GM12878 (cell line): ENCODE data around the gene GLI1. TPM values are rescaled to one million over a fixed set of nuclear protein-coding genes. Genes with fewer than 3 reads are reported as not detected.
"Not testable (repeated sequence)": the region's sequence is repeated elsewhere in the genome, so short reads cannot be mapped to it uniquely, and the experiment has no call there.

Source experiments
- ATAC-seq: fragments of 200-7000 bp; cut with Tn5 transposase; 3 replicates; pipeline ENCODE4 v1.9.1; 2020; ENCODE audit warnings: mild to moderate bottlenecking, moderate library complexity
- BruUV-seq: library from RNA; stranded (reverse); fragments of 400-500 nt; replicated peaks from 2 replicates; lab custom pipeline; 2021; lab: Mats Ljungman, UMichigan
- CTCF ChIA-PET: fragments of 300-600 bp; sonication (Branson Sonifier 250); formaldehyde crosslinking; extraction: SDS; loops from one replicate; lab custom pipeline; 2021; ENCODE audit warnings: inconsistent platforms; lab: Yijun Ruan, JAX
- POLR2A ChIA-PET: fragments of 350-600 bp; formaldehyde crosslinking; extraction: SDS; loops from one replicate; lab custom pipeline; 2021; ENCODE audit warnings: inconsistent platforms; lab: Charles Lee
- RAD21 ChIA-PET: fragments of 300-600 bp; sonication (Branson Sonifier 250); formaldehyde crosslinking; loops from one replicate; lab custom pipeline; 2023; ENCODE audit warnings: antibody characterized with exemption; ENCODE audit not compliant: unreplicated experiment; lab: Charles Lee
- SMC1A ChIA-PET: fragments of 300-600 bp; sonication (Branson Sonifier 250); formaldehyde crosslinking; loops from one replicate; lab custom pipeline; 2023; ENCODE audit not compliant: unreplicated experiment, uncharacterized antibody; lab: Charles Lee
- DNase-seq: peaks from one replicate; pipeline ENCODE4 v3.0.0-alpha.2; 2011; ENCODE audit warnings: low read depth, low spot score
- FAIRE-seq: peaks from 3 replicates; lab custom pipeline; 2011; peaks lifted over from hg19 to GRCh38; lab: Jason Lieb, UNC
- H2AFZ ChIP-seq: 2 replicates; pipeline ENCODE4 v1.6.0; 2011; ENCODE audit warnings: low read depth, low read length, control low read depth; ENCODE audit not compliant: control insufficient read depth
- H3K27ac ChIP-seq: 2 replicates; pipeline ENCODE4 v1.5.1; 2011; ENCODE audit warnings: control low read depth; ENCODE audit not compliant: control insufficient read depth, insufficient read depth
- H3K27me3 ChIP-seq, 2 experiments: replicated peaks in 1 of 2; 2 replicates each; pipeline versions ENCODE4 v1.6.0 to v1.6.1; 2011; ENCODE audit warnings: low read length in 1 of 2; ENCODE audit not compliant: control insufficient read depth in 2 of 2, insufficient read depth in 2 of 2
- H3K36me3 ChIP-seq, 2 experiments: 2 replicates each; pipeline ENCODE4 v1.5.1; 2011; ENCODE audit warnings: low read length in 1 of 2; ENCODE audit not compliant: control insufficient read depth in 2 of 2, insufficient read depth in 2 of 2
- H3K4me1 ChIP-seq: 2 replicates; pipeline ENCODE4 v1.6.1; 2011; ENCODE audit warnings: mild to moderate bottlenecking, low read length, moderate library complexity, mixed read lengths; ENCODE audit not compliant: control insufficient read depth, insufficient read depth
- H3K4me2 ChIP-seq: 2 replicates; pipeline ENCODE4 v1.6.0; 2011; ENCODE audit warnings: control low read depth; ENCODE audit not compliant: control insufficient read depth, insufficient read depth
- H3K4me3 ChIP-seq: fragments of 200-600 bp; sonication (generic); 2 replicates; pipeline ENCODE4 v1.5.1; 2016
- H3K79me2 ChIP-seq: 2 replicates; pipeline ENCODE4 v1.6.0; 2011; ENCODE audit warnings: low read length; ENCODE audit not compliant: control insufficient read depth, insufficient read depth
- H3K9ac ChIP-seq: 2 replicates; pipeline ENCODE4 v1.8.0; 2011; ENCODE audit warnings: low read length, control low read depth, mixed read lengths; ENCODE audit not compliant: control insufficient read depth, insufficient read depth
- H3K9me3 ChIP-seq: replicated peaks from 3 replicates; pipeline ENCODE4 v1.5.1; 2011; ENCODE audit warnings: mild to moderate bottlenecking, low read length; ENCODE audit not compliant: control insufficient read depth, insufficient read depth
- H4K20me1 ChIP-seq: 2 replicates; pipeline ENCODE4 v1.6.0; 2011; ENCODE audit not compliant: control insufficient read depth, insufficient read depth
- BCLAF1 ChIP-seq: fragments of 450-650 bp; IDR thresholded peaks from 2 replicates; pipeline ENCODE4 v1.6.1; 2017; ENCODE audit warnings: antibody characterized with exemption, mild to moderate bottlenecking, moderate library complexity
- CBX5 ChIP-seq: sonication (generic); IDR thresholded peaks from 2 replicates; pipeline ENCODE4 v1.6.1; 2016; ENCODE audit warnings: low read depth, moderate library complexity, mild to moderate bottlenecking, inconsistent platforms
- NFYB ChIP-seq: IDR thresholded peaks from 2 replicates; pipeline ENCODE4 v1.6.1; 2011; ENCODE audit warnings: low read depth, mild to moderate bottlenecking, low read length, improper control_type of control experiment, moderate library complexity; ENCODE audit not compliant: insufficient read depth
- PML ChIP-seq: IDR thresholded peaks from 2 replicates; pipeline ENCODE4 v1.6.1; 2012; ENCODE audit warnings: low read length, inconsistent platforms
- WGBS: methylation state at CpG from one replicate; pipeline ENCODE4 v1.1.6; 2016; ENCODE audit warnings: low lambda C conversion rate; ENCODE audit not compliant: insufficient replicate concordance, insufficient coverage; ENCODE audit errors: missing lambda C conversion rate; 5-methylcytosine and 5-hydroxymethylcytosine counted together
- in situ Hi-C: fragments of 300-500 bp; cut with MboI; formaldehyde crosslinking; loops from 9 replicates; pipeline ENCODE4 v1.14.3; 2018; ENCODE audit warnings: mixed read lengths
- intact Hi-C: fragments of 100-400 bp; cut with micrococcal nuclease; formaldehyde crosslinking; loops from one replicate; pipeline ENCODE4 v1.14.2; 2022; ENCODE audit not compliant: unreplicated experiment
- polyA plus RNA-seq, 11 experiments: library from polyadenylated mRNA; depleted of rRNA in 4 of 11; unstranded in 6 of 11; stranded (reverse) in 5 of 11; fragments of >200 nt; fragmentation: Nextera tagmentation in 4 of 11; fragmentation: Illumina TruSeq in 1 of 11; extraction: Ambion mirVana in 4 of 11; extraction: Trizol in 1 of 11; gene quantifications; 1 replicate in 1 of 11; 2 replicates in 10 of 11; pipeline versions ENCODE4 v1.2.1 to v1.2.3, GENCODE V29; 2011 to 2016; ENCODE audit warnings: inconsistent platforms in 2 of 11, missing spikeins in 2 of 11, low read depth in 1 of 11
- total RNA-seq, 4 experiments: library from RNA; depleted of rRNA in 3 of 4; stranded (reverse); fragments of >200 nt in 3 of 4; fragmentation: Illumina TruSeq in 1 of 4; extraction: Trizol in 1 of 4; gene quantifications; 2 replicates each; pipeline versions ENCODE4 v1.2.1 to v1.2.3, GENCODE V29; 2013 to 2021

GLI1 gene
- total and polyA plus RNA-seq, 10 of the 15 experiments (the other 5 are each of a cell fraction or from before 2014, with no cell fraction given), result 0.27 to 1.2 (median 0.49) TPM

GRCh38 chr12:57439762-57440266 lies 19.8 kb upstream of the GLI1 start (continued):
- TF ChIP-seq NFYB (no peak), CBX5 (no peak), BCLAF1 (no peak), PML (no peak)

- DNase-seq, H4K20me1 ChIP-seq, RAD21 ChIA-PET, H3K79me2 ChIP-seq, H2AFZ ChIP-seq, H3K9me3 ChIP-seq, H3K27ac ChIP-seq, H3K4me2 ChIP-seq, H3K9ac ChIP-seq, intact Hi-C loops, in situ Hi-C loops, H3K36me3 ChIP-seq, FAIRE-seq, H3K27me3 ChIP-seq, H3K4me1 ChIP-seq, ATAC-seq, H3K4me3 ChIP-seq, BruUV-seq: not testable (repeated sequence)
- ChIA-PET POLR2A (interaction anchor here (1.0 kb wide), 1 partner anchor 11 kb away, joined by 3 read pairs; no protein-coding TSS in a partner anchor), CTCF (interaction anchor here (6.3 kb wide), 1 partner anchor 13 kb away, joined by 49 read pairs; the partner anchor contains the start of gene INHBE), SMC1A (interaction anchor here (2.0 kb wide), 1 partner anchor 11 kb away, joined by 7 read pairs; no protein-coding TSS in a partner anchor)
- 0% methylated on average over 1 of the region's 2 CpGs for WGBS
These were observed 18.2 kb upstream of the GLI1 start for GRCh38 chr12:57441393-57441792.
